Upper lobe of left lung (tissue), 6 donors: ENCODE measurements around the gene JAM3. TPM values are rescaled to one million over a fixed set of nuclear protein-coding genes. Genes with fewer than 3 reads are reported as not detected.

ENCODE experiments used
- ATAC-seq, 2 donors: fragments of 200-7000 bp; cut with Tn5 transposase; one replicate each; pipeline ENCODE4 v1.9.1; 2022; ENCODE audit warnings: mild to moderate bottlenecking in 2 of 2, moderate library complexity in 2 of 2; ENCODE audit not compliant: low FRiP score in 2 of 2
- DNase-seq, 2 donors: peaks; one replicate each; pipeline ENCODE4 v3.0.0-alpha.2; 2019 to 2020
- H3K27ac ChIP-seq, 4 donors: fragments of 200-600 bp; sonication (generic); one replicate each; pipeline ENCODE4 v1.5.1; 2016 to 2019
- H3K27me3 ChIP-seq, 4 donors: fragments of 200-600 bp; sonication (generic); one replicate each; pipeline ENCODE4 v1.5.1; 2017 to 2019
- H3K36me3 ChIP-seq, 4 donors: fragments of 200-600 bp; sonication (generic); one replicate each; pipeline ENCODE4 v1.5.1; 2016 to 2019
- H3K4me1 ChIP-seq, 4 donors: fragments of 200-600 bp; sonication (generic); one replicate each; pipeline ENCODE4 v1.5.1; 2018 to 2019
- H3K4me3 ChIP-seq, 4 donors: fragments of 200-600 bp; sonication (generic); one replicate each; pipeline ENCODE4 v1.5.1; 2017 to 2019; ENCODE audit warnings: mild to moderate bottlenecking in 2 of 4, moderate library complexity in 1 of 4
- H3K9me3 ChIP-seq, 4 donors: fragments of 200-600 bp; sonication (generic); one replicate each; pipeline ENCODE4 v1.5.1; 2018 to 2019
- CTCF ChIP-seq, 6 experiments: fragments of 450-650 bp in 4 of 6; fragments of 200-600 bp in 2 of 6; sonication (generic) in 2 of 6; IDR thresholded peaks; one replicate each; pipeline ENCODE4 v1.5.1; 2016 to 2019; ENCODE audit warnings: antibody characterized with exemption in 6 of 6
- EP300 ChIP-seq, 4 donors: sonication (generic); formaldehyde crosslinking; IDR thresholded peaks; one replicate each; pipeline ENCODE4 v1.5.1; 2017; ENCODE audit warnings: antibody characterized with exemption in 4 of 4, control low read depth in 2 of 4
- POLR2A ChIP-seq, 4 donors: fragments of 450-650 bp; IDR thresholded peaks; one replicate each; pipeline ENCODE4 v1.5.1; 2016 to 2017; ENCODE audit warnings: antibody characterized with exemption in 4 of 4, mild to moderate bottlenecking in 2 of 4
- POLR2AphosphoS5 ChIP-seq, 2 donors: sonication (generic); formaldehyde crosslinking; IDR thresholded peaks; one replicate each; pipeline ENCODE4 v1.5.1; 2017; ENCODE audit warnings: antibody characterized with exemption in 2 of 2
- WGBS, 2 donors: methylation state at CpG; one replicate each; pipeline ENCODE4 v1.1.5; 2017 to 2018; 5-methylcytosine and 5-hydroxymethylcytosine counted together
- total RNA-seq, 6 donors: library from RNA; depleted of rRNA in 4 of 6; stranded (reverse); fragments of >200 nt in 4 of 6; gene quantifications; one replicate each; pipeline versions ENCODE4 v1.1.0 to v1.2.1, GENCODE V29; 2016 to 2021
- donor health status: DM: no; HTN: no; CAD: no; lungs with moderate emphysema.
- donor health status: DM: no; HTN: yes; CAD: no; lungs with severe emphysema.

Gene JAM3
- total RNA-seq, 6 donors from 2014 or later, result 8.4 to 36.6 (median 18.6) TPM

- Histone ChIP-seq H3K36me3 (no peaks in the 10 kb centered on the region), H3K27me3 (no peaks in the 10 kb centered on the region), H3K9me3 (no peaks in the 10 kb centered on the region), H3K4me1 (peaks cover 4 to 9% (median 6%) of the 10 kb centered on the region in 4 donors), H3K27ac (peak overlapping the region; percentile 20 to 76 (median 70)), H3K4me3 (peak overlapping the region in 3 of 4 donors; percentile 15 to 40 (median 33))
- ATAC-seq, result peak; percentile 84 to 92
- no peak for TF ChIP-seq POLR2AphosphoS5 (IDR thresholded peaks at IDR 0.05)
- TF ChIP-seq CTCF (IDR thresholded peaks at IDR 0.05), result peak; percentile 92 to 96 (median 93)
- TF ChIP-seq POLR2A (IDR thresholded peaks at IDR 0.05), result peak in 1 of 4 donors; percentile 25
- DNase-seq, result peak; percentile 53 to 91
- WGBS, 2 donors, result 56 to 58% methylated on average over 25 to 27 of the region's 43 CpGs
Observed at GRCh38 chr11:134050541-134051383, 18.1 kb upstream of the JAM3 start.

- TF ChIP-seq POLR2AphosphoS5 (IDR thresholded peaks at IDR 0.05), result no peak
- TF ChIP-seq EP300 (IDR thresholded peaks at IDR 0.05), result no peak
- TF ChIP-seq CTCF (IDR thresholded peaks at IDR 0.05), result no peak
- TF ChIP-seq POLR2A (IDR thresholded peaks at IDR 0.05), result no peak
- DNase-seq, result no peak
- no peak overlapping the region for H3K27ac ChIP-seq
- peaks cover 4 to 8% (median 5%) of the 10 kb centered on the region in 4 donors for H3K4me1 ChIP-seq
- ATAC-seq, result no peak
- H3K9me3 ChIP-seq, result no peaks in the 10 kb centered on the region
- H3K36me3 ChIP-seq, result no peaks in the 10 kb centered on the region
- WGBS, 2 donors, result 80 to 82% methylated on average over 12 of the region's 12 CpGs
- H3K27me3 ChIP-seq, result no peaks in the 10 kb centered on the region
- H3K4me3 ChIP-seq, result no peak overlapping the region
Observed at GRCh38 chr11:134052395-134052987, 16.4 kb upstream of the JAM3 start.

- H3K27ac ChIP-seq, result no peak overlapping the region
- no peaks in the 10 kb centered on the region for H3K27me3 ChIP-seq
- no peak for TF ChIP-seq POLR2A (IDR thresholded peaks at IDR 0.05)
- no peak for TF ChIP-seq EP300 (IDR thresholded peaks at IDR 0.05)
- TF ChIP-seq CTCF (IDR thresholded peaks at IDR 0.05), result no peak
- TF ChIP-seq POLR2AphosphoS5 (IDR thresholded peaks at IDR 0.05), result no peak
- H3K4me1 ChIP-seq, result peaks cover 4 to 8% (median 5%) of the 10 kb centered on the region in 4 donors
- no peaks in the 10 kb centered on the region for H3K36me3 ChIP-seq
- no peak overlapping the region for H3K4me3 ChIP-seq
- H3K9me3 ChIP-seq, result no peaks in the 10 kb centered on the region
- DNase-seq (no peak), ATAC-seq (no peak)
- 57 to 64% methylated on average over 24 to 26 of the region's 26 CpGs for WGBS, 2 donors
Observed at GRCh38 chr11:134052988-134053945, 15.6 kb upstream of the JAM3 start.

- TF ChIP-seq EP300 (IDR thresholded peaks at IDR 0.05), result no peak
- TF ChIP-seq POLR2A (IDR thresholded peaks at IDR 0.05), result no peak
- no peak for TF ChIP-seq POLR2AphosphoS5 (IDR thresholded peaks at IDR 0.05)
- no peak for TF ChIP-seq CTCF (IDR thresholded peaks at IDR 0.05)
- no peaks in the 10 kb centered on the region for H3K27me3 ChIP-seq
- no peak overlapping the region for H3K4me3 ChIP-seq
- no peaks in the 10 kb centered on the region for H3K36me3 ChIP-seq
- peaks cover 5 to 11% (median 6%) of the 10 kb centered on the region in 4 donors for H3K4me1 ChIP-seq
- ATAC-seq (no peak), DNase-seq (no peak)
- no peak overlapping the region for H3K27ac ChIP-seq
- H3K9me3 ChIP-seq, result no peaks in the 10 kb centered on the region
- 76 to 87% methylated on average over 5 to 9 of the region's 9 CpGs for WGBS, 2 donors
Observed at GRCh38 chr11:134055029-134055428, 13.8 kb upstream of the JAM3 start.
